ENCODE measurements around the gene IL1RAPL2.

IL1RAPL2 gene

DNA sequence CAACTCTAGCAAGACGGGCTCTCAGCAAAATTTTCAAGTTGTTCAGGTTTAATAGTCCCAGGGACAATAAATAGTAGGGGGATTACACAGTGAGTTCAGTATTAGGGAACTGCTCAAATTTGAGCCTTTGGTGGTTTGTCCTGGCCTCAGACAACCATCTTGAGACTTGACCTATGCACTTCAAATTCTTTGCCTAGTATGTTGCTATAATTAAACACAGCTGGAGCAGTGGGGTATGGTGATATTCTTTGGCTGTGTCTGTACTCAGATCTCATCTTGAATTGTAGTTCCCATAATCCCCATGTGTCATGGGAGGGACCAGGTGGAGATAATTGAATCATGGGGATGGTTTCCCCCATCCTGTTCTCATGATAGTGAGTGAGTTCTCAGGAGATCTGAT is 697.8 kb downstream of the IL1RAPL2 start:
- no peak for DNase-seq (ENCODE audit: low read depth in 1 of 2, low spot score in 1 of 2)

DNA sequence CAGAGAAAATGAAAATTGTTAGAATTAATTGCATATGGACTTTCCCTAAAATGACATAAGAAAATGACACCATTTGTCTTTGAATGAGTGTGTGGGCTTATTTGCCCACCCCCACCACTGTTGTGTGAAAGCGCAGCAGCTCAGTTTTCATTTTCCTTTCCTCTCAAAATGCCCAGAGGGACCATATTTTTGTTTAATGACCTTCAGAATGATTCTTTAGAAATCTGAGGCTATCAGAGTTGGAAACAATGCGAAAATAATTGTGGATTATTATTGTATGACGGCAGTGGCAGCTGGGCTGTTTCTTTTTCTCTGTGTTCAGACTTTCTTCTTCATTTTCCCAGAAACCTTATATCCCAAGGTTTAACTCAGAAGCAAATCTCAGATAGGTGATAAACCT is 699.1 kb downstream of the IL1RAPL2 start:
- DNase-seq (ENCODE audit: low read depth in 1 of 2, low spot score in 1 of 2), result no peak

DNA sequence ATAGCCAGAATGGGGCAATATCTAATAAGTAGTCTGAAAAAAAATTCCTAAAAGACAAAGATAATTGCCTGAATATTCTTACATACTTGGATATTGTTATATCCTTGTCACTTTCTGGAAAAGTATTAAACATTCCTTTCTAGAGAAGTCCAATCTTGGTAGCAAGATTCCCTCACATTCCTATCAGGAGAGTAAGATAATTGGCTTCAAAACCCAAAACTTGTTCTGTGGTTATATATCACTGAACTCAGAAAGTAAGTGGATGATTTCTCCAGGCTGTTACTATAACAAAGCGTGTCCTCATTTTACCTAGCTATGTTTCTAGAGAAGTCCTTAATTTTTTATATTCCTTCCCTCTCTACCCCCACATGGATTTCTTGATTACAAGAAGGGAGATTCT is 700.5 kb downstream of the IL1RAPL2 start:
- no peak for DNase-seq (ENCODE audit: low read depth in 1 of 2, low spot score in 1 of 2)

DNA sequence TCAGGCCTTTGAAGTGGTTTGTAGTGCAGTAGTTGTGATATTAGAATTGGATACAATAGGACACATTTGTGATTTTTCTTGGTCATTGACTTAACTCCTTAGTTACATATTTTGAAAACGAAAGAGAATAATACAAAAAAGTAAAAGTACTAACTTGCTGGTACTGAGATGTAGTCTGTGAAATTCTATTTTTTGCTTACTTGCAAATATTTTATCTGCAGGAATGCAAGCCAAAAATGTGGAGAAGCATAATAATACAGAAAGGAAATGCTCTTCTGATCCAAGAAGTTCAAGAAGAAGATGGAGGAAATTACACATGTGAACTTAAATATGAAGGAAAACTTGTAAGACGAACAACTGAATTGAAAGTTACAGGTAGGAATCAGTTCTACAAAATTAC is 701.2 kb downstream of the IL1RAPL2 start:
- no peak for DNase-seq (ENCODE audit: low read depth in 1 of 2, low spot score in 1 of 2)

DNA sequence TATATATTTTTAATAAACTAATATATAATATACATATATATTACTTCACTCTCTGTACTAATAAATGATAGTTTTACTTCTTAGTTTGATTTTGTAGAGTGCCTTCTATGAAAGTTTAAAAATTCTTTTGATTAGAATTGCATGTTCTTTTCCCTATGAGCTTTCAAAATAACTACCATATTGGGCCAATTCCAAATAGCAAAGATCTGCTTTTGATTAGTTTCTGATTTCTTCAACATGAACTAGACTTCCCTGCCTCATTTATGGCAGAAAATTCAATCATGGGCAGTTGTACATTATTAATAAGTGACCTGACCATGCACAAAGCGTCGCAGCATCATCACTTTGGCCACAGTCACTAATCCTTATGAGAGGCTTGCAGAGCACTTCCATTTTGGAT is 703.4 kb downstream of the IL1RAPL2 start:
- DNase-seq (ENCODE audit: low read depth in 1 of 2, low spot score in 1 of 2), result no peak

DNA sequence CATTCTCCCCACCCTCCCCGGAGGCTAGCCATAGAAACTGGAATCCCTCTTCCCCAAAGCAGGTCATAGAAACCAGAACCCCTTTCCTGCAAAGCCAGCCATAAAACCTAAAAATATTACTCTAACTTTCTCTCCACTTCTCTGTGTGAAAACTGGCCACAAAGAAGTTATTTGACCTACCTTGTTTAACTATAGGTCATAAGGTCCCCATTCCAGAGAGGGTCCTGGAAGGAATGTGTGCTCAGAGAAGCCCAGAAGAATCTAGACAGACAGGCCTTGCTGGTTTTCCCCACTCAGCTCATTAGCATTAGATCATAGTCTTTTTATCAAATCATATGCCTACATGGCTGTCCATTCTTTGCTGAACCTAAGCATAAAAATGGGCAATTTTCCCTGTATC is 707.3 kb downstream of the IL1RAPL2 start:
- DNase-seq (ENCODE audit: low read depth in 1 of 2, low spot score in 1 of 2), result no peak

DNA sequence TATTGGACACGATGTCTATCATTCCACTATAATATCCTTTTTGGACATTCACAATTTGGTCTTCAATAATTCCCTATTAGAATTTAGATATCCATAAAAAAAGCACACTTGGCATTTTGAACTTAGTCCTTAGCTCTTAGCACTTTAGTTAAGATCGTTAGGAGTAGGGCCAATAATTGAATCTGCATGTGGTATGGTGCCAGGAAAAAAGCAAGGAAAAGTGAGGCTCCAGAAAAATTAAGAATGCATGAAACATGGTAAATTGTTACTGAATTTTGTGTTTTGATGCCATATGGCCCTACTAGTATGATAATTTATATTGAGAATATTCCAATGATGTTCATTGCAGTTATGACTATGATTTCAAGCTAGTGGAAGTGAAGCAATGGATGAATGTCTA is 708.1 kb downstream of the IL1RAPL2 start:
- no peak for DNase-seq (ENCODE audit: low read depth in 1 of 2, low spot score in 1 of 2)

DNA sequence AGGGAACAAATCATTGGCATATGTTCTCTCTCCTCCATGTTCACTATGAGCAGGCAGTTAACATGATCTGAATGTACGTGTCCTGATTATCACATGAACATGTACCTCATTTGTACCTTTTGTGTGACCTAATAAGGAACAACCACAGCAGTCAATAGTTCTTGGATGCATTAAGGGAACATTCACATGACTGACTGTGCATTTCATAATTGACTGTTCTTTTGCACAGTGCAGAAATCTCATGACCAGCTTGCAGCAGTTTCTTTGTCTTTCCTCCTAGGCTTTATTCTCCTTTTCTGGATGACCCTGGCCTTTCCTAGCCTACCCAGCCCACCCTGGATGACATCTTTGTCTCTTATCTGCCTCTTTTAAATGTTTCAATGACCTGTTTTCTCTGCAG is 711.1 kb downstream of the IL1RAPL2 start:
- DNase-seq (ENCODE audit: low read depth in 1 of 2, low spot score in 1 of 2), result no peak

DNA sequence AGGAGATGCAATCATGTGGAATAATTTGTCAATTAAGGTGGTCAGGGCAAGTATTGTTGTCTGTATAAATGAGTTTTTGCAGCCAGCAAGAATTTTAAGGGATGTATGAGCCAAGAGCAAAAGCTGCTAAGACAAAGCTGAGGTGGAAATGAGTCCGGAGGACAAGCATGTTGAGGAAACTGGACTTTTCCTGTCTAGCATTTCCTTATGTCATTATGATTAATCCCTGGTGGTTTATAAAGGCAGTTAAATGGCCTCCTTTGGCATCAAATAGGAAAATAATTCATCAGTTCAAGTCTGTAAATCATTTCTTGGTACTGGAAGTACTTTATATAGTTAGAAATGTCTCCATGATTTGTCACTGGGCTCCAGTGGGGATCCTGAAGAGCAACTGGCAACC is 716.1 kb downstream of the IL1RAPL2 start:
- DNase-seq (ENCODE audit: low read depth in 1 of 2, low spot score in 1 of 2), result no peak

DNA sequence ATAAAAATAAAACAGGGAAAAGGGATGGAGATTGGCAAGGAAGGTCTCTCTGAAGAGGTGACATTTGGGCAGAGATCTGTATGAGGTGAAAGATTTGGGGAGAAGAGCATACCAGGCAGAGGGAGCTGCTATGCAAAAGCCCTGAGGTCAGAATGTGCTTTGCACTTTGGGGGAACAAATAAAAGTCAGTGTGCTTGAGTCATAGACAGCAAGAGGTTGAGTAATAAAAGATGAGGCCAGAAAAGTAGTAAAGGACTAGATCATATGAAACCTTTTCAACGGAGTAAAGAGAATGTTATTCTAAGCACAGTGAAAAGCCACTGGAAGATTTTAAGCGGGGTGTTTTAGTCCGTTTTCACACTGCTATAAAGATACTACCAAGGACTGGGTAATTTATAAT is 731.0 kb downstream of the IL1RAPL2 start:
- DNase-seq (ENCODE audit: low read depth in 1 of 2, low spot score in 1 of 2), result no peak

DNA sequence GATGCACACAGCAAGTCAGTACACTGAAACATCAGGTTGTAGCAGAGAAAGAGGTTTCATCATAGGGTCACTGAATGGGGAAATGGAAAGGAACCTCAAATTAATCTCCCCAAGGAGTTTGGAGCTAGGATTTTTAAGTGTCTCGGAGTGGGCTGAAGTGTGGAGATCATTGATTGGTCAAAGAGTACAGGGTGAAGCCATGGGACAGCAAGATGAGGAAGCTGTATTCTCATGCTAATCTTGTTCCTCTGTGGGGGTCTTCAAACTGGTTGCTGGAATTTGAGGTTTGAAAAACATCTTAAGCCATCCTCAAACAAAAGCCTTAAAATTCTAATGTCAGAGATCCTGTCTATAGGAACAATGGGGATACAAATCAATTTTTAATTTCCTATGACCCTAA is 733.3 kb downstream of the IL1RAPL2 start:
- DNase-seq (ENCODE audit: low read depth in 1 of 2, low spot score in 1 of 2), result no peak

DNA sequence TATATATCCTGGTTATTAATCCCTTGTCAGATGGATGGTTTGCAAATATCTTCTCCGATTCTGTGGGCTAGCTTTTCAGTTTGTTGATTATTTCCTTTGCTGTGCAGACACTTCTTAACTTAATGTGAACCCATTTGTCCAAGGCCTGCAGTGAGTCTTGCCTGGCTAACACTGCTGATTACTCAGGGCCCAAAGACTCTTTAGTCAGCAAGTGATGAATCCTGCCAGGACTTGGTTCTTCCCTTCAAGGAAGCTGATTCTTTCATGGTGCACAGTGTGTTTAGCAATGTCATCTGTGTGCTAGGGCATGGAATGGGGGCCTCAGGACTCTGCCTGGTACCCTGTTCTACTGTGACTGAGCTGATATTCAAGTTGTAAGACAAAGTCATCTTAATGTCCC is 736.2 kb downstream of the IL1RAPL2 start:
- DNase-seq (ENCODE audit: low read depth in 1 of 2, low spot score in 1 of 2), result no peak

DNA sequence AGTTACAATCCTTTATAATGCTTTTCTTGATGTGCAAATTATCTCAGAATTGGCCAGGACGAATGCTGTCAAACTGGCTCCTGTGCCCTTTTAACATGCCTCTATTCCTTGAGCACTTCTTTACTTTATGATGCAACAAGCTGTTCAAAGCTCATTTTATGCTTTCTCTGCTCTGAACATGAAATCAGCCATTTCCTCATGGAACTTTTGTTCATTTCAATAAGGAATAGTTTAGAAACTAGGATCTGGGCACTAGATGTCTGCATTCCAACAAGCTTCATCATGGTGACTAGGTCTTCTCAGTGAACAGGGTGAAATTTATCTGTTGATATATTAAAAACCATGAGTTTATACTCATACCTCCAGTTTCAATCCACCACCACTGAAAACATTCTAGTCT is 741.8 kb downstream of the IL1RAPL2 start:
- DNase-seq (ENCODE audit: low read depth in 1 of 2, low spot score in 1 of 2), result no peak

DNA sequence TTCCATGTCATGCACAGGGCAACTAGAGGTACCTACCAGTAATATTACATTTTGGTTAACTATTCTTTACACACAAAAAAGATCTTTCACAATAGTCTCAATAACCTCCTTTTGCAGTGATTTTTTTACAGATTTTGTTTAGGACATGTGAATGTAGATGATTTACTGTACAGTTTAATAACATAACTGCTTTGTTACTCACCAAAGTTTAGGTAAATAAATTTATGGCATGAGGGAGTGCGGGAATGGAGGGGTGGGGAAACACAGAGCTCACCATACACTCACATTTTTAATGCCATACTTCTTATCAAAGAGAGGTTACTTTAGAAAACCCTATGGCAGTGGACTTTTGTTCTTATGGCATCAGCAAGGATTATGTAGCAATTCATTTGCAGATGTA is 747.6 kb downstream of the IL1RAPL2 start:
- no peak for DNase-seq (ENCODE audit: low read depth in 1 of 2, low spot score in 1 of 2)

DNA sequence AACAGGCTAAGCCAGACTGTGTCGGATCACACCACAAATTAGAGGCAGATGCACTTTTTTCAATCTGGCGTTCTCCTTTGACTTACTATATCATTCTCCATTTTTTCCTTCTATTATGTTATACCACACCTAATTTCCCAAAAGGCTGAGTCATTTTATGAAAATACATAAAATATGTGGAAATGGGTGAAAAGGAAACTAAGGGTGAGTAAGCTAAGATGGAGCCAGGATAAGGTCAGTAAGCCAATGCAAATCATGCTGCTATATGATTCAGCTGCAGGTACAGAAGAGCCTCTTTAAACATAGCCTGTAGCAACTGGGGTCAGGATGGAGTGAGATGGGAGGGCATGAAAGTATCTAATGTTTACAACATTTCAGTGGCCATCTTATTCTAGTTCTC is 748.5 kb downstream of the IL1RAPL2 start:
- DNase-seq (ENCODE audit: low read depth in 1 of 2, low spot score in 1 of 2), result no peak

DNA sequence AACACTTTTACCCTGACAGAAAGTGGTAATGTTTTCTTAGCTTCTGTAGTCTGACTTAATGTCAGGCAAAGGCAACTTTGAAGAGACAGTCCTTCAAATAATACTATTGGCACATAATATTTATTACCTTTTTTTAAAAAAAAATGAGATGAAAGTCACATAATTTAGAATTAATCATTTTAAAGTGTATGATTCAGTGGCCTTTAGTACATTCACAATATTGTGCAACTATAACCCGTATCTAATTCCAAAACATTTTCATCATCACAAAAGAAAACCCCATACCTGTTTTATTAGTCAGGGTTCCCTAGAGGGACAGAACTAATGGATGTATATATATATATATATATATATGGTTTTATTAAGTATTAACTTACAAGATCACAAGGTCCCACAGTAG is 749.2 kb downstream of the IL1RAPL2 start:
- no peak for DNase-seq (ENCODE audit: low read depth in 1 of 2, low spot score in 1 of 2)

DNA sequence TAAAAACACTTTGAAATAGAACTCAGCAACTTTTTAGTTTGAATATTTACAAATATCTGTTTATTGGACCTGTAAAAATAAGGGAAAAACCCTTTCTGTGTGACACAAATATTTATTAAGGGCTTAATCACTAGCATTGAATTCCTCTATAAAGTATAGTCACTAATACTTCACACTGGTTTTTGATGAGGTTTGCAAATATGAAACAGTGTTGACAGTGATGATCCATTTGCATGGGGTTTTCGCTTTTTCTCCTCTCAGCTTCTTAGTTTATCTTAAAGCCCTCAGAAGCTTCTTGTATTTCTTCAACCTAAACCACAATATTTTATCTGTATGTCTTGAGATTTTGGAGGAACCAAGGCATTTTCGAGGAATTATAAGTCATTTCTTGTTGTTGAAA is 751.1 kb downstream of the IL1RAPL2 start:
- no peak for DNase-seq (ENCODE audit: low read depth in 1 of 2, low spot score in 1 of 2)

DNA sequence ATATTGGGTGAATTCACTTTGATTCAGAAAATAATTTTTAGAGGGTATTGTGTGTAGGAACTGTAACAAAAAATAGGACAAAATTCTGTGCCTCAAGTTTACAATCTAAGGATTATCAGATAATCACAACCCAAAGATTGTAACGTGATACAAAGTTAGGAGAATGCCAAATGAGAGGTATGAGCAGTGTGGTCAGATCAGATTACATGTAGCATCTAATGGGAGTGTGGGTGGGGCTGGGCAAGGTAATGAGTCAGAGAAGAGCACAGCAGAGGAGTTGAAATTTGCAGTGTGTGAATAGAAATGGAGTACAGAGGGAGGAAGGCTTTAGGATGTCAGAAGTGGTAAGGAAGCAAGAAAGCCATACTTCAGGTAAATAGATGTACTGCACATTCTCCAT is 757.9 kb downstream of the IL1RAPL2 start:
- DNase-seq (ENCODE audit: low read depth in 1 of 2, low spot score in 1 of 2), result no peak

DNA sequence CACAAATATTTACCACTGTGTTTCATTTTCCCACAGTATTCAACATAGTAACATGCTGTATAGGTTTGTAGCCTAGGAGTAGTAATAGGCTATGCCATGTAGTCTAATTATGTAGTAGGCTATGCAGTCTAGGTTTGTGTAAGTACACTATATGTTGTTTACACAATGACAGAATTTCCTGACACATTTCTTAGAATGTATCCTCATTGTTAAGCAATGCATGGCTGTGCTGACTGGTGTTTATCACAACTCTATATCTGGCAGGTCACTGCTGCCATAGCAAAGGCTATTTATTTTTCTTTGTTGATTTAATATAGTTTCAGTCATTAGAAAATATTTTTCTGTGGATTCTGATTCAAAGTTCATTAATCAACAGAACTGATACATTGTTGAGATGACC is 762.8 kb downstream of the IL1RAPL2 start:
- DNase-seq (ENCODE audit: low read depth in 1 of 2, low spot score in 1 of 2), result no peak

DNA sequence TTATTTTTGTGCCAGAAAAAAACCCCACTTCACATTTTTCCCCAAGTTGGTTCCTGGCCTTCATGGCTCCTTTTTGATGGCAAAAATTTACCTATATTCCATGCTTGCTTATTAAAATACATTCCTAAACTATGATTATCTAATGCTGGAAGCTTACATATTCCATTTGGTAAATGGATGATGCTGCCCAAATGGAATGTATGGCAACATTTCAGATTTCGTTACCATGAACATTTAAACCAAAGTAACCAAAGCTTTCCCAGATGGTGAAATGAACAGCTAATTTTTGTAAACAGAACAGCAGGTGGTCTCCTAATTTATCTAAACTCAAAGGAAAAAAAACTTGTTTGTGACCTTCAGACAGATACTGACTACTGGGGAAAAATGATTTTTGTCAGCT is 765.2 kb downstream of the IL1RAPL2 start:
- no peak for DNase-seq (ENCODE audit: low read depth in 1 of 2, low spot score in 1 of 2)

DNA sequence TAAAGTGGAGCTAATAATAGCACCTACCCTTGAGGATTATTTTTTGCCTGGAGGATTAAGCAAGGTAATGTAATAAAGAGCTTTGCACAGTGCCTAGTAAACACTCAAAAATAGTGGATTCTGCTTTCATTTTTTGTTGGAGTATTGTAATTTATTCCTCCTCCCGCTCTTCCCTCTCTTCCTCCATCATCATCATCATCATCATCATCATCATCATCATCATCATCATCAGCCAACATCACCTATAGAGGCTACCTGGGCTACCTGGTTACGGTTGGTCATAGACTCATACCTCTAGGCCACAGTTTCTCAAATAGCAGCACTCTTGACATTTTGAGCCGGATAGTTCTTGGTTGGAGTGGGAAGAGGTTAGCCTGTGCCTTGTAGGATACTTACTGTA is 781.4 kb downstream of the IL1RAPL2 start:
- no peak for DNase-seq (ENCODE audit: low read depth in 1 of 2, low spot score in 1 of 2)

DNA sequence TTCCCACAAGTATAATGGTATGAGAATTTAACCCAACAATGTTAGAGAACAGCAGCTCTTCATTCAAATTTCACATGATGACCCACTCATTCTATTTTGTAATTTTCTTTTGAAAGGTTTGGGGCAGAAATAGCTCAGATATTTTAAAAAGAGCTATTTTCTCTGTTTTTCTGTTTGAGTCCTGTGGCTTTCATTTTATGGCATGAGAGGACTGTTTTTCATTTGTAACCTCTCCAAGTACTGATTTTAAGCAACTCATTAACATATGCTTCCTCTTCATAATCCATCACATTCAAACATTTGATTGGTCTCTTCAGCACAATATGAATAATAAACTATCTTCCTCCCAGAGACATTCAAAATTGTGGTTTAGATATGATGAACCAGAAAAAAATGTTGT is 783.5 kb downstream of the IL1RAPL2 start:
- DNase-seq (ENCODE audit: low read depth in 1 of 2, low spot score in 1 of 2), result no peak

DNA sequence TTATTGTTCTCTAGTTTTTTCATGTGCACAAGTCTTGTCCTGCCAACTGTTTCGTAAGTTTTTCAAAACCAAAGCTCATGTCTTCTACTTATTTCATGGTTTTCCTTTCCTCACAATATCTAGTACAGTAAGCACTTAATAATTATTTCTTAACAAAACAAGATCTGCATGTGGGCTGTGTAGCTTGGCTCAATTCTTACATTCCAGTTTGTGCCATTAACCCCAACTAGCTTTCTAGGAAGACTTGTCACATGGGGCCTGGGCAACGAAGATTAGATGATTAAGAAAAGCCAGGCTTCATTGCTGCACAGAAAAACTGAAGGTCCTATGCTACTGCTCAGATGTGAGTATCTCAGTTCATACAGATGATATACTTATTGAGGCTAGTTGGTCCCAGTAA is 809.8 kb downstream of the IL1RAPL2 start:
- DNase-seq (ENCODE audit: low read depth in 1 of 2, low spot score in 1 of 2), result no peak

DNA sequence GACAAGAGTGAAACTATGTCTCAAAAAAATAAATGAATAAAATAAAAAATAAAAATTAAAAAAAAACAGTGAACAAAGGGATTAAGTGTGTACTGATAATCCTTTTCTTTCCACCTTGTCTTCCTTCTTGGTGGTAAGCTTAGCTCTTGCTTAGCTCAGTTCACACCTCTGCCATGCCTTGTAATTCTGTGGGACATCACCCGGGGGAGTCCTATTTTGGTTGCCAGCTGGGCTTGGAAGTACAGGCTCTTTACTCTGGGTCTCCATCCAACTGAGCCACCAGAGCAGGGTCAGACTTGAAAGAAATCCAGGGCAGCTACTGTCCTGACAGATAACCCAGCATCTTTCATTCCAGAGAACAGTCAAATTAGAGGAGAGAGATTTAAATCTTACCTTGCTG is 858.7 kb downstream of the IL1RAPL2 start:
- DNase-seq (ENCODE audit: low read depth in 1 of 2, low spot score in 1 of 2), result no peak

Measured in stimulated activated CD4-positive, alpha-beta T cell treated with anti-CD3 and anti-CD28 coated beads, Interleukin-15, amount 100 ng/mL, for 1 hour (primary cell).